Activated naive CD8-positive, alpha-beta T cell treated with anti-CD3 and anti-CD28 coated beads, Interleukin-2, amount 10 ng/mL, durations not matched to agents 7 days and 5 days (primary cell): Measurements from ENCODE around the gene UNC93B1. TPM values are rescaled to one million over a fixed set of nuclear protein-coding genes. Genes with fewer than 3 reads are reported as not detected.
"Not testable (repeated sequence)": the region's sequence is repeated elsewhere in the genome, so short reads cannot be mapped to it uniquely, and the experiment has no call there.

Experiments used
- ATAC-seq: fragments of 150-1000 bp; cut with Tn5 transposase; one replicate; pipeline ENCODE4 v1.10.0; 2021; ENCODE audit warnings: low read depth, moderate library complexity
- POLR2A ChIA-PET: fragments of 350-600 bp; sonication (Branson Sonifier 250); formaldehyde crosslinking; loops from one replicate; lab custom pipeline; 2021; ENCODE audit warnings: antibody characterized with exemption; lab: Charles Lee
- DNase-seq: peaks from one replicate; pipeline ENCODE4 v3.0.0; 2021
- H3K27ac Mint-ChIP-seq: one replicate; pipeline ENCODE4 v1.8.0; 2022; ENCODE audit warnings: mild to moderate bottlenecking, mixed read lengths
- H3K27me3 Mint-ChIP-seq: one replicate; pipeline ENCODE4 v1.8.0; 2022; ENCODE audit warnings: mild to moderate bottlenecking, moderate library complexity, mixed read lengths
- H3K36me3 Mint-ChIP-seq: one replicate; pipeline ENCODE4 v1.8.0; 2021; ENCODE audit warnings: mild to moderate bottlenecking, mixed read lengths
- H3K4me1 Mint-ChIP-seq: one replicate; pipeline ENCODE4 v1.8.0; 2021; ENCODE audit warnings: mixed read lengths
- H3K4me3 Mint-ChIP-seq: one replicate; pipeline ENCODE4 v1.8.0; 2022; ENCODE audit warnings: mild to moderate bottlenecking, moderate library complexity, mixed read lengths
- H3K9me3 Mint-ChIP-seq: one replicate; pipeline ENCODE4 v1.8.0; 2021; ENCODE audit warnings: mixed read lengths
- total RNA-seq, 2 experiments: library from RNA; stranded (reverse); gene quantifications; one replicate each; pipeline ENCODE4 v1.2.3, GENCODE V29; 2021

The UNC93B1 gene
- total RNA-seq, 2 experiments from 2014 or later = 35.1 to 42.6 TPM

- peak; percentile 59 for DNase-seq
- H3K9me3 Mint-ChIP-seq, ATAC-seq, H3K27ac Mint-ChIP-seq, H3K27me3 Mint-ChIP-seq, POLR2A ChIA-PET, H3K4me3 Mint-ChIP-seq: not testable (repeated sequence)
- peaks cover 24% of the 10 kb centered on the region for H3K4me1 Mint-ChIP-seq
- H3K36me3 Mint-ChIP-seq = peaks cover 15% of the 10 kb centered on the region
These were observed 10.1 kb downstream of the UNC93B1 start for GRCh38 chr11:67993821-67994220.

- H3K4me1 Mint-ChIP-seq, H3K9me3 Mint-ChIP-seq, ATAC-seq, H3K27me3 Mint-ChIP-seq, H3K4me3 Mint-ChIP-seq, POLR2A ChIA-PET, H3K36me3 Mint-ChIP-seq, H3K27ac Mint-ChIP-seq, DNase-seq: not testable (repeated sequence)
These were observed 12.4 kb downstream of the UNC93B1 start for GRCh38 chr11:67991347-67992121.

GRCh38 chr11:67990546-67991346 lies 13.2 kb downstream of the UNC93B1 start:
- H3K4me1 Mint-ChIP-seq, POLR2A ChIA-PET, DNase-seq, ATAC-seq, H3K9me3 Mint-ChIP-seq, H3K27me3 Mint-ChIP-seq, H3K4me3 Mint-ChIP-seq, H3K36me3 Mint-ChIP-seq, H3K27ac Mint-ChIP-seq: not testable (repeated sequence)

- H3K27ac Mint-ChIP-seq, H3K27me3 Mint-ChIP-seq, DNase-seq, H3K4me1 Mint-ChIP-seq, H3K4me3 Mint-ChIP-seq, H3K36me3 Mint-ChIP-seq, ATAC-seq, POLR2A ChIA-PET, H3K9me3 Mint-ChIP-seq: not testable (repeated sequence)
These were observed 18.6 kb downstream of the UNC93B1 start for GRCh38 chr11:67985302-67985701.

GRCh38 chr11:67983951-67984350 lies 19.9 kb downstream of the UNC93B1 start:
- POLR2A ChIA-PET = no interaction called here

GRCh38 chr11:67982255-67982857 lies 21.5 kb downstream of the UNC93B1 start:
- H3K9me3 Mint-ChIP-seq, H3K4me1 Mint-ChIP-seq, ATAC-seq, H3K36me3 Mint-ChIP-seq, POLR2A ChIA-PET, H3K4me3 Mint-ChIP-seq, DNase-seq, H3K27ac Mint-ChIP-seq, H3K27me3 Mint-ChIP-seq: not testable (repeated sequence)

More at GRCh38 chr11:67983951-67984350, 19.9 kb downstream of the UNC93B1 start:
- ATAC-seq = no peak
- H3K9me3 Mint-ChIP-seq = no peaks in the 10 kb centered on the region
- H3K4me1 Mint-ChIP-seq = no peaks in the 10 kb centered on the region
- no peak overlapping the region for H3K4me3 Mint-ChIP-seq
- H3K36me3 Mint-ChIP-seq = no peaks in the 10 kb centered on the region
- H3K27ac Mint-ChIP-seq = no peak overlapping the region
- peaks cover 2% of the 10 kb centered on the region for H3K27me3 Mint-ChIP-seq
- no peak for DNase-seq

GRCh38 chr11:67981226-67981625 lies 22.7 kb downstream of the UNC93B1 start:
- ATAC-seq, H3K9me3 Mint-ChIP-seq, H3K27me3 Mint-ChIP-seq, H3K27ac Mint-ChIP-seq, POLR2A ChIA-PET, DNase-seq, H3K4me1 Mint-ChIP-seq, H3K4me3 Mint-ChIP-seq, H3K36me3 Mint-ChIP-seq: not testable (repeated sequence)

GRCh38 chr11:67978766-67979418 lies 25.0 kb downstream of the UNC93B1 start:
- H3K4me1 Mint-ChIP-seq, ATAC-seq, DNase-seq, H3K9me3 Mint-ChIP-seq, POLR2A ChIA-PET, H3K36me3 Mint-ChIP-seq, H3K27ac Mint-ChIP-seq, H3K4me3 Mint-ChIP-seq: not testable (repeated sequence)
- peaks cover 11% of the 10 kb centered on the region for H3K27me3 Mint-ChIP-seq

GRCh38 chr11:67974746-67975145 lies 29.2 kb downstream of the UNC93B1 start:
- DNase-seq, H3K36me3 Mint-ChIP-seq, ATAC-seq, H3K4me1 Mint-ChIP-seq, H3K9me3 Mint-ChIP-seq, H3K4me3 Mint-ChIP-seq, H3K27ac Mint-ChIP-seq, POLR2A ChIA-PET: not testable (repeated sequence)
- H3K27me3 Mint-ChIP-seq = peaks cover 11% of the 10 kb centered on the region

GRCh38 chr11:67965830-67966348 lies 38.0 kb downstream of the UNC93B1 start:
- DNase-seq, POLR2A ChIA-PET, H3K4me3 Mint-ChIP-seq, H3K4me1 Mint-ChIP-seq, ATAC-seq, H3K9me3 Mint-ChIP-seq, H3K27ac Mint-ChIP-seq, H3K27me3 Mint-ChIP-seq, H3K36me3 Mint-ChIP-seq: not testable (repeated sequence)

- H3K27ac Mint-ChIP-seq, H3K9me3 Mint-ChIP-seq, H3K4me3 Mint-ChIP-seq, POLR2A ChIA-PET, ATAC-seq, DNase-seq, H3K4me1 Mint-ChIP-seq, H3K36me3 Mint-ChIP-seq: not testable (repeated sequence)
- H3K27me3 Mint-ChIP-seq = peaks cover 17% of the 10 kb centered on the region
These were observed 39.2 kb downstream of the UNC93B1 start for GRCh38 chr11:67964746-67965145.

GRCh38 chr11:67963879-67964278 lies 40.0 kb downstream of the UNC93B1 start:
- H3K4me3 Mint-ChIP-seq, POLR2A ChIA-PET, ATAC-seq, H3K27ac Mint-ChIP-seq, H3K4me1 Mint-ChIP-seq, H3K9me3 Mint-ChIP-seq, H3K36me3 Mint-ChIP-seq, DNase-seq: not testable (repeated sequence)
- peaks cover 20% of the 10 kb centered on the region for H3K27me3 Mint-ChIP-seq

GRCh38 chr11:67963217-67963616 lies 40.7 kb downstream of the UNC93B1 start:
- ATAC-seq, H3K36me3 Mint-ChIP-seq, POLR2A ChIA-PET, H3K4me3 Mint-ChIP-seq, H3K4me1 Mint-ChIP-seq, DNase-seq, H3K27ac Mint-ChIP-seq, H3K9me3 Mint-ChIP-seq: not testable (repeated sequence)
- peaks cover 24% of the 10 kb centered on the region for H3K27me3 Mint-ChIP-seq
